Tongue (tissue), 3 donors: ENCODE data around the gene ITPKA. TPM values are rescaled to one million over a fixed set of nuclear protein-coding genes. Genes with fewer than 3 reads are reported as not detected.

Source experiments
- DNase-seq: peaks from one replicate; pipeline ENCODE4 v3.0.0-alpha.2; 2015
- small RNA-seq: library from RNA; depleted of rRNA; stranded (forward); fragments of <200 nt; gene quantifications from one replicate; pipeline ENCODE3, GENCODE V24; 2014; ENCODE audit warnings: low replicate concordance
- total RNA-seq: library from RNA; depleted of rRNA; stranded (reverse); fragments of >200 nt; gene quantifications from one replicate; pipeline ENCODE4 v1.2.3, GENCODE V29; 2014

The ITPKA gene
- total RNA-seq, 1 donor from 2014 or later: 1.2 TPM

DNA sequence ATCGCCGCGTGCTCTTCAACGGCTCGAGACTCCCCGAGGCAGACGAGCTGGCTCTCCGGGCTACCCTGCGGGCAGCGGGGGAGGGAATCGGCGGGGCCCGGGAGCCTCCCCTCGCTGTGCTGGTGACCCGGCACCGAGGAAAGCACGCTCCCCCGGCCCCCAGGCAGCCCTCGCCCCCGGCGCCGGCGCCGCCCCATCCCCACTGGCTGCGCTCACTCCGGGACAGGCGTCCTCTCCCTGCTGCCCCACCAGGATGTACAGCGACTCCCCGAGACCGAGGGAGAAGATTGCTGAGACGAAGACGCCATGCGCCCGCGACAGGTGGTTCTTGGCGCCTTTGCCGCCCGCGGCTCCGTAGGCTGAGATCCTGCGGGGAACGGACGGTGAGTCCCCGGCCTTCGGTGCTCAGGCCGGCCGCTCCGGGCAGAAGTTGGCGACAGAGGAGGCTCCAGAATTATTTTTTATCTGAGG lies 18.3 kb downstream of the ITPKA start:
- DNase-seq: peak; percentile 26

DNA sequence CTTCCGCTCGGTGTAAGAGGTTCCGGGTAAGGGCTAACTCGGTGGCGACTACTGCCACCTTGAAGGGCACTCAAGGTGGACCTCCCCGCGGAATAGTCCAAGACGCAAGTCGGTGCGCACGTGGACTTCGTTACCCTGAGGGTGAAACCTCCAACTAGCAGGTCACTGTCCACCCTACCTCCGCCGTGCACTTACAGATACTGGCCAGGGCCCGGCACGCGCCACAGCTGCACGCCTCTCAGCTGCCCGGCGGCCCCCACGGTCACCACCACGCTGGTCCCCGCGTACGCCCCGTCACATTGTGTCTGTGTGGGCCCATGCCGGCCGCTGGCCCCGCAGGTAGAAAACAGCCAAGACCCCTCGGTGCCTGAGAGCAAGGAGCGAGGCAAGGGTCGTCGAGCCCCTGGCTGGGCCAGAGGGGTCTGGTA lies 18.9 kb downstream of the ITPKA start:
- DNase-seq: no peak

DNA sequence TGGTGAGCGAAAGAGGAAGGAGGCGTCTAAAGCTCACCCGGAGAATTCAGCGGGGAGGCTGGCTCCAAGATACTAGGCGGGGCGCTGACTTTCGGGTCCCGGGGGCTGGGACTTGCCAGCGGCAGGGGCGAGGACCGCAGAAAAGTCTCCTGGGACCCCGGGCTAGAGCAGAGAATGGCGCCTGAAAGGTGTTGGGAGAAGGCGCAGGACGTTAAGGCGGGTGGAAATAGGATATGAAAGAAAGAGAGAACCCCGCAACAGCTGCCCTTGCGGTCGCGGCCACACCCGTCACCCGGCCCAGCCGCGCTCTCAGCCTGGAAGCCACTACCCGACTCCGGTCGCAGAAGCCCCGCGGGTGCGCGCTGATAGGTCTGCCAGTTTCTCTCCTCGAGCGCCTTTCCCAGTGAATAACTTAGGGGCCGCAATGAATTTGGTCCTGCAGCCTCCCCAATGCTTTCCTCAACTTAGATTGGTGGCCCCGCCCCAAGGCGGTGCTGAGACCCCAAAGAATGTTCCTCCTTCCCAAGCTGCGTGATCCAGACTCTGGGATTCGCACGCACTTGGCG lies 19.3 kb downstream of the ITPKA start:
- DNase-seq: peak; percentile 63

DNA sequence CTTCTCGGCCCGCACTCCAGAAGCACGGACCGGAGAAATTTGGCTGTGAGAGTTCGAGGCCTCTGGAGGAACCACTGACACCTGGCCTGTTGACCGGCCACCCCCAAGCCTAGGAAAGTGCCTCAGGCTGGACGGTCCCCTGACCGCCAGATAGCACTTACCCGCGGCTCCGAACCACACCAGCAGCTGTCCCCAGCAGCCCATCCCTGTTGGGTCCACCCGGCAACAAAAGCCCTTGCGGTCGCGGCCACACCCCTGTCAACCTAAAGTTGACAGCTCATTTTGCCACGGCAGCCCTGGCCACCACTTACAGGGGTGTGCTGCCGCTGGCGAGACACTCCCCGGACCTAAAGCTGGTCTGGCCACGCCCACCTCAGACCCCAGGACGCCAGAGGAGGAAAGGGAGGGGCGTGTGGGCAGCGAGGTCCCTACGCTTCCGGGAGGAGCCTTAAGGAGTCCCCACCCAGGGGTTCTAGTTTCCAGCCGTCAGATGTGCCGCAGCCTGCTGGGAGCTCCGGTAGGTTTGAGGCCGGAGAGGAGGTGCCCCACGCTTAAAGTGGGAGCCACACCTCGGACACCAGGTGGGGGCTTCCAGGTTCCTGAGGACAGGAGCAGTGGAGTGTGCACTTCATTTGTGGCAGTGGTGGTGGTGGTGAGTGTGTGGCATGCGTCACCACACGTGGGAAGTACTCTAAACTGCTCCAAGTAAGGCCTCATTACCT lies 20.0 kb downstream of the ITPKA start, which contains the start of gene LTK:
Gene LTK, minus strand, starts transcription at position 322 of the 722 bp plus-strand sequence. Its CDS starts 118 bp downstream, at position 204.
- DNase-seq: peak; percentile 69

DNA sequence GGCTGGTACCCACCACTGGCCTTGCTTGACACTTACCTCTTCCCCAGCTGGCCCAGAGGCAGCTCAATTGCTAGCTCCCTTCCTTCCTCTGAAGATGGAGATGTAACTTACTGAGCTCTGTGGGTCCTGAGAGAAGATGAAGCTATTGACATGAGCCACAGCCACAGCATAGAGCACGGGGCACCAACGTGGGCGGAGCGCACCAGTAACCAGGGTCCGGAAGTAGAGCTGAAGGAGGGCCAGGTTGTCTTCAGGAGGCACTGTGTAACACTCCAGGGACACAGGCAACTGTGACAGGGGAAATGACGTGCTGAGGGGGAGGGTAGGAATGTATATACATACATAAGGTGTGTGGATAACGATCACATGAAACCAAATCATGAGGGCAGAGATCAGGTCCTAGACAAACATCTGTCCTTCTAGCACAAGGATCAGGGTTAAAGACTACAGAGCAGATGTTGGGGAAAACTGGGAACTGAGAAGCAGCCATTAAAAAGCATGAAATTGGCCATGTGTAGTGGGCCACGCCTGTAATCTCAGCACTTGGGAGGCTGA lies 24.3 kb downstream of the ITPKA start:
- no peak for DNase-seq

DNA sequence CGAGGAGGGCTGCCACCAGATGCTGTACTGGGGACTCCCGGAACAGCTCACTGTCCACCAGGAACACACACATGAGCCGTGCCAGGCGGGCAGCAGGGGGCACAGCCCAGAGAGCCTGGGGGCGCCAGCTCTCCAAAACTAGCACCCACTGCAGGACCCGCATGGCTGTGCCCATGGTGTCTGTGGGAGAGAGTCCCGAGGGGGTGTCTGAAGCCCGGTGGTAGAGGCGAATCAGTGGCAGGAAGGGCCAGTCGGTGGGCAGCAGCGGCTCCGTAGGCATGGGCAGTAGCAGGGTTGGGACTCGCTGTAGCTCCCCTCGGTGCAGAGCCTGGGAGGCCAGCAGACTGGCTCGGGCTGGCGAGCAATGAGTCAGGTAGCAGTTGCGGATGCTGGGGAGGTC lies 27.0 kb downstream of the ITPKA start:
- no peak for DNase-seq

DNA sequence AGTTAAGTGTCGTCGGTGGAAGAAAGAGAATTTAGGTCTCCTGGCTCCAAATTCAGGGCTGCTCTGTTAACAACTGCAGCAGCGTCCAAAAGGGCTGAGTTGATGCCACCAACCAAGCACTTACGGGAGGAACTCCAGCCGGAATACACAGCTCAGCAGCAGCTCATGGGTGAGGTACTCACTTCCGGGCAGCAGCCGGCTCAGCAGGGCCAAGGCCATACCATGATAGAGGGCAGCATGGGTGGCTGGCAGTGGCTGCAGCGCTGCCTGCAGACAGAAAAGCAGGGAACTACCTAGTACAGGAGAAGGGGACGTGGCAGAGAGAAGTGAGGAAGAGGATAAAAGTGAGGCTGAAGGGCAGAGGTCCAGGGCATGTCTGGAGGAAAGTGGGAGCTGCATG lies 27.9 kb downstream of the ITPKA start:
- DNase-seq: no peak

DNA sequence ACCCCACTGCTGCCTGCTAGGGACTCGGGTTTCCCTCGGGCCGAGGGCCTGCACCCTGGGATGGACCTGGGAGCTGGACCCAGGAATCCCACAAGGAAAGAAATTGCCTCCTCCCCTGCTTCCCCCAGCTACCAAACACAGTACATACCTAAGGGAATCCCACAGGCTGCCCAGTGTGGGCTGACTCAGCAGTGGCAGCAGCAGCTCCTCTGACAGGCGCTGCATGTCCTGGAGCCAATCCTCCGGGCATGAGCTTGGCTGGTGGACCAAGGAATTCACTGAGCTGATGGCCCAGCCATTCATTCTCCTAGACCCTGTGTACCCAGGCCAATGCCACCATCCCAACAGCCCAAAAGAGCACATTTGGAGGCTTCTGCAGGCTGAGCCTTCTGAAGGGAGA lies 29.4 kb downstream of the ITPKA start:
- DNase-seq: no peak

DNA sequence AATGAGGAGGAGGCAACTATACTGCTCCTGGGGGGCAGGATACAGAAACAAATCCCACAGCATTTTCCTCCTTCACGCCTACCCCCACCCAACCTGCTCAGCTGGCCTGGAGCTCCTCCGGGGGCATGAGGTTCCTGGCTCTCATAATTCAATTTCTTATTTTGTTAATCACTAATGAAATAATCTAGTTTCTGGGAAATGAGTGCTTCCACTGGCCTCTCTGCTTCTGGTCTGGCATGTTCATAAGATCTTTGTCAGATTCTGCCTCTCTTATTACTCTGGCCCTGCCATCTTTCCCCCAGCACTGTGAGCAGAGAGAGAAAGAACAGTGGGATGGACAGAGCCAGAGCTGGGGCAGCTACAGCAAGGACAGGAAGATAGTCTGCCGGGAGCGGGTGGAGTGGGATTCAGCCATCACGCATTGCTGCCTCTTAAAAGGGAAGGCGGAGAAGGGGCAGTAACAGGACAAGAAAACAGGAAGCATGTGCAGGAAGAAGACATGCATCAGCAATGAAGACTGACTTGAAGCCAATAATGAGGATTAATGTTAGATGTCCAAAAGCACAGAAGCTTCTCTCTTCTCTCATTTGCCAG lies 36.8 kb downstream of the ITPKA start:
- no peak for DNase-seq

DNA sequence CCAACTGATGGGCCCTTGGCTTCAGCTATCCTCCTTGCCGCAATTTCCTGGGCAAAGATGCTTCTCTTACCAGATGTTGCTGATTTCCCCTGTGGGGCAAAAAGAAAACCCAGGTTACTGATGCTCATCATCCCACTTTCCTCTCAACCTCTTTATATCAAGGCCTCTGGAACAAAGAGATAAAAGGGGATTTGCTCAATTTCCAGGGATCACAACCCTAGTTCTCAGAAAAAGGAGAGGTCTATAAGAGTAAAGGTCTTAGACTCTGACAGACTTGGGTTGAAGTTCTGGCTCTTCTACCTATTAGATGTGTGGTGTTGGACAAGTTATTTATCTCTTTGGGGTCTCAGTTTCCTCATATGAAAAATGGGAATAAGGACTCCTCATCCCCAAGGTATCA lies 41.9 kb downstream of the ITPKA start:
- no peak for DNase-seq

DNA sequence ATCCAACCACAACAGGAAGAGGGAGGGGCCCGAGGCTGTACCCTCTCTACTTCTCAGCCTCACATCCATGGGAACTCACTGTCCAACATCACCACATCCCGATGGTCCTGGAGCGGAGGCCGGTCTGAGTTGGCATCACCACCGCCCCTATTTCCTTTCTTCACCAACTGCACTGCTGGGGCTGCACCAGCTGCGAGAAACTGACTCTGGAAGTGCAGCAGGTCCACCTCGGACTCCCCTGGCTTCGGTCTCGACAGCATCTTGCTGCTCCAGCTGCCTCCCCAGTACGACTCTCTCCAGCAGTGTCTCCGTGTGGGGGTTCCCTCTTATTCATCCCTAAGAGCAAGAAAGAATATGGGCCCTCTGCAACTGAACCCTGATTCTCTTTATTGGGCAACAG lies 43.2 kb downstream of the ITPKA start:
- DNase-seq: no peak

DNA sequence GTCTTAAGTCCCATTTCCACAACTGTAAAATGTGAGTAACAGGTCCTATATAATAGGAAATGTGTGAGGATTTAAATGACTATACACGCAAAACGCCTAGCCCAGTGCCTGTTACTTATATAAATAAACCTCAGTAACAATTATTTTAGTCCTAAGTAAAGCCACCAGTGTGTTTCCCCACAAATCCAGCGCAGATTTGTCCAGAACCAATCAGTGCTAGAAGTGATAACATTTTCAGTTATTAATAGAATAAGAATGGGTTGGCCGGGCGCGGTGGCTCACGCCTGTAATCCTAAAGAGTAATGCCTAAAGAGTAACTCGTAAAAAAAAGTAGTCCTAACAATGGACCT lies 49.8 kb downstream of the ITPKA start:
- no peak for DNase-seq

DNA sequence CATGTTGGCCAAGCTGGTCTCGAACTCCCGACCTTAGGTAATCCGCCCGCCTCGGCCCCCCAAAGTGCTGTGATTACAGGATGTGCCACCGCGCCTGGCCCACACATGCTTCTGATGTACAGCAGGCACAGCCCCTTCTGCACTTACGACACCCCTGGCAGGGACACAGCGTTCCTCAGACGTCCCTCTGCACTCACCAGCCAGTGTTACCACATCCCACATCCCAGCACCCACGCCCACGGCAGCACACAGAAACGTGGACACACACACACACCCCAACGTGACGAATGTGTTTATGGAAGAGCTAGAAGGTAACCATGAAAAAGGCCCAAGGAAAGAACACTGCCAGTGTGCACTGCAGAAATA lies 51.0 kb downstream of the ITPKA start:
- DNase-seq: no peak

DNA sequence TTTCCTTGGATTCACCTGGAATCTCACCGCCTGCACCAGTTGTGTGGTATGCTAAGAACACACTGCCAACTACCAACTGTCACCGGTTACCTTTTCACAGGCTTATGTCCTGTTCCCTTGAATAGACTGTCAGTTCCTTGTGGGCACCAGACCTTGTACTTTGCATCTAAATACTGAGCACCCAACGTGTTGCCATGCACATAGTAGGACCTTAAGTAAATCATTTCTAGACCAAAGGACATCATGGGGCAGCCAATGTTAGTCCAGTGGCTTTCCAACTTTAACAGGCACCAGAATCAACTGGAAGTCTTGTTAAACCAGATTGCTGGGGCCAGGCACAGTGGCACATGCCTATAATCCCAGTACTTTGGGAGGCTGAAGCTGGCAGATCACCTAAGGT lies 51.5 kb downstream of the ITPKA start:
- no peak for DNase-seq

DNA sequence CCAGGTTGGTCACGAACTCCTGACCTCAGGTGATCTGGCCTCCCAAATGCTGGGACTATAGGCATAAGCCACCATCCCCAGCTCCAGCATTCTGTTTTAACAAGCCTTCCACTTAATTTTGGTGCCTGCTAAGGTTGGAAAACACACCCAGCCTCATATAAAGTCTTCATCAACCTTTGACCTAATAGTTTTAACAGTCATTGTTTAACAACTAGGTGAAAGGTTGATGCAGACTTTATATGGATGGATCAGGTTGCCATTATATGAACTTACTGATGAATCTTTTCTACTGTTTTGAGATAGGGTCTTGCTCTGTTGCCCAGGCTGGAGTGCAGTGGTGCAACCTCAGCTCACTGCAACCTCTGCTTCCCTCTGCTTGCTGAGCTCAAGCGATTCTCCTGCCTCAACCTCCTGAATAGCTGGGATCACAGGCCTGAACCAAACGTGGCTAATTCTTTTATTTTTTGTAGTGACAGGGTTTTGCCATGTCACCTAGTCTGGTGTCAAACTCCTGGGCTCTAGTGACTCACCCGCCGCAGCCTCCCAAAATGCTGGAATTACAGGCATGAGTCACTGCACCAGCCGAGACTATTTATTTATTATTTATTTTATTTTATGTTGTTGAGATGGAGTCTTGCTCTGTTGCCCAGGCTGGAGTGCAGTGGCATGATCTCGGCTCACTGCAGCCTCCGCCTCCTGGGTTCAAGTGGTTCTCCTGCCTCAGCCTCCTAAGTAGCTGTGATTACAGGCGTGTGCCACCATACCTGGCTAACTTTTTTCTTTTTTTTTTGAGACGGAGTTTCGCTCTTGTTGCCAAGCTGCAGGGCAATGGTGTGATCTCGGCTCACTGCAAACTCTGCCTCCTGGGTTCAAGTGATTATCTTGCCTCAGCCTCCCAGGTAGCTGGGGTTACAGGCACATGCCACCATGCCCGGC lies 53.4 kb downstream of the ITPKA start:
- DNase-seq: no peak

DNA sequence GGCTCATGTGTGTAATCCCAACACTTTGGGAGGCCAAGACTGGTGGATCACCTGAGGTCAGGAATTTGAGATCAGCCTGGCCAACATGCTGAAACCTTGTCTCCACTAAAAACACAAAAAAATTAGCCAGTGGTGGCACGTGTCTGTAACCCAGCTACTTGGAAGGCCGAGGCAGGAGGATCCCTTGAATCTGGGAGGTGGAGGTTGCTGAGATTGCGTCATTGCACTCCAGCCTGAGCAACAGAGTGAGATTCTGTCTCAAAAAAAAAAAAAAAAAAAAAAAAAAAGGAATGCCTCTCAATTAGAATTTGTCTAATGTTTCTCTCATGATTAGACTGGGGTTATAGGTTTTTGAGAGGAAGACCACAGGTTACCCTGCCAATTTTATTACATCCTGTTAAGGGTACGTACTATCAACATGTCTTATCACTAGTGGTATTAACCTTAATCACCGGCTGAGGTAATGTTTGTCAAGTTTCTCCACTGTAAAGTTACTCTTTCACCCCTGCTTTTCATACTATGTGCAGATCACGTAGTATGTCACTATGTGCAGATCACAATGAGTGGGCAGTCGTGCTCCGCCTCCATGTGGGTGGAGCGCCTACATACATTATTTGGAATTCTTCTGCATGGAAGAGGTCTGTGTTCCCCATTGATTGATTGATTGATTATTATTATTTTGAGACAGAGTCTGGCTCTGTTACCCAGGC lies 56.5 kb downstream of the ITPKA start:
- DNase-seq: no peak

Small RNAs within 50 kb of the gene (small RNA-seq; reads per million reads assigned to genes)
- not detected for gene RNU6-1169P

Other genes starting within 250 kb of the ITPKA start
- 2.9 TPM for gene OIP5, start 161.3 kb upstream of the ITPKA start, total RNA-seq
- 46.2 TPM for gene NUSAP1, start 161.0 kb upstream of the ITPKA start, total RNA-seq
- 34.7 TPM for gene NDUFAF1, start 91.4 kb upstream of the ITPKA start, total RNA-seq
- 46.4 TPM for gene RTF1, start 76.8 kb upstream of the ITPKA start, total RNA-seq
- gene LTK, start 20.0 kb downstream of the ITPKA start, total RNA-seq: 1.6 TPM
- gene RPAP1, start 50.4 kb downstream of the ITPKA start, total RNA-seq: 43.8 TPM
- gene TYRO3, start 65.3 kb downstream of the ITPKA start, total RNA-seq: 12.9 TPM
- 118 TPM for gene MGA, start 166.5 kb downstream of the ITPKA start, total RNA-seq